HG03159 (cell line): ENCODE results near the gene SBF2.
A peak's percentile ranks its signal among the peaks of the same experiment; 100 is the strongest.
"Not testable (repeated sequence)": the region's sequence is repeated elsewhere in the genome, so short reads cannot be mapped to it uniquely, and the experiment has no call there.

Experiments used
- ATAC-seq: cut with Tn5 transposase; IDR thresholded peaks from one replicate; pipeline ENCODE4 v1.9.1; 2021; ENCODE audit warnings: mild to moderate bottlenecking, moderate library complexity; ENCODE audit not compliant: unreplicated experiment

The SBF2 gene

DNA sequence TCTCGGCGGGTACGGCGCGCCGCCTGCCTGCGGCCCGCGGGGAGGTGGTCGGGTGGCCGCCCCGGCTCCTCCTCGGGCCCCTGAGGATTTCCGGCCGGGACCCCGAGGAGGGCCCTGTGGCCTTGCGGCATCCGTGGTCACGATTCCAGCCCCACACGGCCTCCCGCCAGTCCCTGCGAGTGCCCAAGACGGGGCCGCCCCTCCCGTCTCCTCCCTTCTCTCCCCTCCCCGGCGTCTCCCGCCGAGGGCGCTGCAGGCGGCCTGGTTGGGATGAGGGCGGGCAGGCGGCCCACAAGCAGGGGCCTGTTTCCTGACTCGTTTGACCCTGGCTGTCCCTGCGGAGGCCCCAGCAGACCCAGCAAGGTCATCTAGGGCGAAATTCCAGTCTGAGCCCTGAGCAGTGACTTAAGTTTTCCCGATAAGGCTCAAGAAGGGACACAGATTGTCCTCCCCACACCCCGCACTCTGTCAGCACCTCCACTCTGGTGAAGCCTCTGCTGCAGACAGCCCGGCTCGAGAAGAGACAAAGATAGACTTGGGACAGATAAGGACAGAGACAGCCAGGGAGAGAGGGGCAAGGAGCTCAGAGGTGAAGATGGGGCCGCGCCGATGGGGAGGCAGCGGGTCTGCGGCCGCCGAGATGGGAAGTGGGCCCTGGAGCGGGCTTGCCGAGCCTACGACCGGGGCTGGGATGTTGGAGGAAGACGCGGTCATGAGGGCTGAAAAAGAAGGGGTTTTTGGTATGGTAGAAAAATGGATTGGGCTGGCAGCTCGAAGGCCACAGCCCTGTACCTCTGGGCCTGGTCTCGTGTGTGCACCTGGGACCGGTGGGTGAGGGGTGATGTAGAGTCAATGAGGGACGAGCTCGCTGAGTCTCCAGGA lies 535.1 kb downstream of the SBF2 start:
- ATAC-seq: peak; percentile 17

DNA sequence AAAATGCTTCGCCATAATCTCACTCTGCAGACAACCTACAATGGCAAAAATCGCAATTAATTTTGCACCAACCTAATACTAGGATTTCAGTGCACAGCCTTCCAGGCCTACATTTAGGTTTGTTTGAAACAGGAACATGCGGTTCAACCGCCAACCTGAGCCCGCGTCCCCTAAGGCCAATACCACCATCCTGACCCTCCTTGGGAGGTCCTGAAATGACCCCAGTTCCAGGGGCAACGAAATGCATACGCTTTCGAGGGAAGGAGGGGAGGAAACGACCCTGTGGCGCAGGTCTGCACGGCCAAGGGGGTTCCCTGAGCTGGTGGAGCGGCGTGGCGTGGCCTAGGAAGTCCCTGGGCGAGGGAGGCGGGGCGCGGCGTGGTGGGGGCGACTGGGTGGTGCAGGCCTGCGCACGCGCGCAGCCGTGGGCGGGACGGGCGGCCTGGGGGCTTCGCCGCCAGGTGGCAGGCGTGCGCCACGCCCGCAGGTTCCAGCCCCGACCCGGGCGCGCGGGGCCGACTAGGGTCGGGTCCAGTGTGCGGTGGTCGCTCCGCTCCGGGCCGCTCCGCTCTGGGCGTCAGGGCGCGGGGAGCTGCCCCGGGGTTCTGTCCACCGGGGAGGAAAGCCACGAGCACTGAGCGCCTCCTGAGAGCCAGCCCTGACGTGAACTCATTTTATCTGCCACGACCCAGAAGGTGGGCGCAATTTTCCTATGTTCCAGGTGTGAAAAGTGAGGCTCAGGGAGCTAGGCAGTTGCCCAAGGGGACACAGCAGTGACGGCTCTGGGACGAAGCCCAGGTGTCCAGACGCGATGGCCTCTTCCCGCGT lies 536.0 kb downstream of the SBF2 start:
- ATAC-seq: peak; percentile 61

- ATAC-seq: no peak
Measured at GRCh38 chr11:9756878-9757277, 537.1 kb downstream of the SBF2 start.

GRCh38 chr11:9756461-9756860 lies 537.6 kb downstream of the SBF2 start:
- ATAC-seq: no peak

- no peak for ATAC-seq
Measured at GRCh38 chr11:9755561-9756185, 538.3 kb downstream of the SBF2 start.

GRCh38 chr11:9754010-9754471 lies 540.0 kb downstream of the SBF2 start:
- no peak for ATAC-seq

GRCh38 chr11:9753021-9753420 lies 541.0 kb downstream of the SBF2 start:
- no peak for ATAC-seq

DNA sequence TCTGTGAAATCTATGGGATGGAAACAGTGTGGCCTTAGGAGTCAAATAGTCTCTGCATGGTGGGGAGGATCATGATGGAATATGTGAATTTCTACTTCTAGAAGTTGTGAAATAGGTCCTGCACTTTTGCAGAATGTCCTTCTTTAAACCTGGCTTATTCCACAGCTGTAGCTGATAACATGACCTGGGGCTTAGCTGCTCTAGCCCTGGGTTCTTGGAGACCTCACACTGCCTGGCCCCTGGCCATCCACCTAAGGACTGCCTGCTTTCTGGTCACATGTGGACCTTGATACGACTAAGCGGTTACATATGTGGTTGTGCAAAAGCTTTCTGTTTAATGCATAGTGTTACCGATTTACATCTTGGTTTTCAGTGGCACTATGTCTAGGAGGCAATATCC lies 541.9 kb downstream of the SBF2 start:
- ATAC-seq: no peak

DNA sequence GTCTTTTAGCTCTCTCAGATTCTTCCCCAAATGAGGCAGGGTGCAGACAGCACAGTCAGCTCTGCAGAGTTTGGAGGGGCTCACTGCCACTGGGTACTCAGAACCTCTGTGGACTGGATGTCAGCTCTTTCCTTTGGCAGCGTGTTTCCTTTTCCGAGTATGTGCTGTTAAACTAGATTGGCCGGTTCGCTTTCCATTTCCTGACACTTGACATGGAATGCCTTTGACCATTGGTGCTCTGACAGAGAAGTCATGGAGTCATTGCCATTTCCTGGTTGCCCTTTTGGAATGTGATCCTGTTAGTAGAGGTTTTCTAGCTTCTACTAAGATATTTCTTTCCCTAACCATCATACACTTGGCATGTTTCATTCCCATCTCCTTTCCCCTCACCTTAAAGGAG lies 543.5 kb downstream of the SBF2 start:
- no peak for ATAC-seq

- ATAC-seq: peak; percentile 49
Measured at GRCh38 chr11:9748361-9748970, 545.6 kb downstream of the SBF2 start.

DNA sequence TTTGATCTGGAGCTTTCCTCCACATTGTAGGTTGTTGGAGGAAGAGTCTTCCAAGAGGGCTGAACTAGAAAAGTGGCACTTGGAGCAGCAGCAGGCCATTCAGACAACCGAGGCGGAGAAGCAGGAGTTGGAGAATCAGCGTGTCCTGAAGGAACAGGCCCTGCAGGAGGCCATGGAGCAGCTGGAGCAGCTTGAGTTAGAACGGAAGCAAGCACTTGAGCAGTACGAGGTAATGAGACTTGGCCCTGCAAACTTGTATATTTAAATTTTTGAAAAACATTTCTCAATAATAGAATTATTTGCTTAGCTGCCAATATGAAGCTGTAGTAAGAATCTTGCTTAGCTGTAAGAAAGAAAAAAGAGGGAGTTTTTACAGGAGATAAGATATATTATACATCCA lies 546.2 kb downstream of the SBF2 start:
- no peak for ATAC-seq

GRCh38 chr11:9747229-9747628 lies 546.8 kb downstream of the SBF2 start:
- no peak for ATAC-seq

- ATAC-seq: peak; percentile 60
Measured at GRCh38 chr11:9745411-9746211, 548.4 kb downstream of the SBF2 start.

DNA sequence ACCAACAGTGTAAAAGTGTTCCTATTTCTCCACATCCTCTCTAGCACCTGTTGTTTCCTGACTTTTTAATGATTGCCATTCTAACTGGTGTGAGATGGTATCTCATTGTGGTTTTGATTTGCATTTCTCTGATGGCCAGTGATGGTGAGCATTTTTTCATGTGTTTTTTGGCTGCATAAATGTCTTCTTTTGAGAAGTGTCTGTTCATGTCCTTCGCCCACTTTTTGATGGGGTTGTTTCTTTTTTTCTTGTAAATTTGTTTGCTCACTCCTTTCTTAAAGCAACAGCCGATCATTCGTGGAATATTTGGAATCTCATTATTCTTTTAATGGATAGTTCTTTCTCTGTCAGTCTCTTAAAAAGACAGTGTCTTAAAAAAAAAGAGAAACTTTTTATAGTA lies 550.5 kb downstream of the SBF2 start:
- ATAC-seq: not testable (repeated sequence)

DNA sequence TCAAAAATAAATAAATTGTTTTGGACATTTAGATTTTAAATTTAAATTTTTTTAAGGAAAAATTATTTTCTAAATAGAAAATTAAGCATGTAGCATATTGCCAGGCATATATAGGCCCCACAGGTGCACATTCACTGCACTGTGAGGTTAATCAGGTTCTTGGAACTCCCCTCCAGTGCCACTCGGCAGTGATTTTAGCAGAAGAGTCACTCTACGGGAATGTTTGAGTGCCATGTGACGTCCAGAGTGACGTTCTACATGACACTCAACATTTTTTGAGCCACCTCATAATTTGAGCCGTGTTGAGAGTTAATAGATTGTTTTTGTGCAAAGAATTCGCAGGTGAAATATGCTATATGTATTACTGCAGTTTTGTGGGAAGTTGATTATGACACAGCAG lies 552.8 kb downstream of the SBF2 start:
- ATAC-seq: no peak

GRCh38 chr11:9740202-9740883 lies 553.7 kb downstream of the SBF2 start:
- no peak for ATAC-seq

GRCh38 chr11:9739123-9739900 lies 554.7 kb downstream of the SBF2 start:
- peak; percentile 64 for ATAC-seq

- no peak for ATAC-seq
Measured at GRCh38 chr11:9738707-9739106, 555.3 kb downstream of the SBF2 start.

DNA sequence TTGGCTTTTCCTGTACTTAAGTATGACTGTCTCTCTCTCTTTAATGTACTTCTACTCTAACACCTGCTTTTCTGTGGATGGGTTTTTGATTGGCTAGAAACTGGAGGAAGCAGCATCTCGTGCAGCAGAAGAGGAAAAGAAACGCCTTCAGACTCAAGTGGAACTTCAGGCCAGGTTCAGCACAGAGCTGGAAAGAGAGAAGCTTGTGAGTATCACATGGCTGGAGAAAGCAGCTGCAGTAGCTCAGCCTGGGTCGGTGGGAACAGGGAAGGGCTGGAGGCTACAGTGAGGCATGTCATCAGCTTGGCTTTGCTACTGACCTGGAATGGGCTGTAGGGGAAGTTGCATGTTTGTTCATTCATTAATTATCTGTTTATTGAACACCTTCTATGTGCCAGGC lies 555.9 kb downstream of the SBF2 start:
- ATAC-seq: no peak
